ENCODE data around the gene RFFL.

The RFFL gene

DNA sequence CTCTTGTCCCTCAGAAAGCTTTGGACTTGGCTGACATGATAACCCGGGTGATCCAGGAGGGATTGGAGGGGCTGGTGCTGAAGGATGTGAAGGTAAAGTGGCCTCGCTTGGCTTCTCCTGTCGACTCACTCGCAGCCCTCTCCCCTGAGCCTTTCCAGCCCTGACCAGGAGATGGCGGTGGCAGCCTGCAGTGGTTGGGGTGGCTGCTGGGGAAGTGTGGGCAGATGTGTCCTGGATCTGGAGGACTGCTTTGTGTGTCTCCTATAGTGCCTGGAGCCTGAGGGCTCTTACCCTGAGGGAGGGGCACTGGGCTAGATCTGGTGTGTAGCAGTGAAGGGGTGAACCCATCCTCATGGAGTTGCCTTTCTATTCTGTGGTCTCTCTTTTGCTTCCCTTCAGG is 65.3 kb downstream of the RFFL start:
- Mint-ChIP-seq H3K27me3 (no peaks in the 10 kb centered on the region), H3K27ac (peak overlapping the region; percentile 19), H3K4me1 (peaks cover 4% of the 10 kb centered on the region), H3K4me3 (no peak overlapping the region), H3K36me3 (peaks cover 11% of the 10 kb centered on the region), H3K9me3 (no peaks in the 10 kb centered on the region)
- DNase-seq (ENCODE audit: low spot score in 2 of 2) = peak; percentile 70 to 73
- ATAC-seq (ENCODE audit: low read depth) = peak; percentile 99

DNA sequence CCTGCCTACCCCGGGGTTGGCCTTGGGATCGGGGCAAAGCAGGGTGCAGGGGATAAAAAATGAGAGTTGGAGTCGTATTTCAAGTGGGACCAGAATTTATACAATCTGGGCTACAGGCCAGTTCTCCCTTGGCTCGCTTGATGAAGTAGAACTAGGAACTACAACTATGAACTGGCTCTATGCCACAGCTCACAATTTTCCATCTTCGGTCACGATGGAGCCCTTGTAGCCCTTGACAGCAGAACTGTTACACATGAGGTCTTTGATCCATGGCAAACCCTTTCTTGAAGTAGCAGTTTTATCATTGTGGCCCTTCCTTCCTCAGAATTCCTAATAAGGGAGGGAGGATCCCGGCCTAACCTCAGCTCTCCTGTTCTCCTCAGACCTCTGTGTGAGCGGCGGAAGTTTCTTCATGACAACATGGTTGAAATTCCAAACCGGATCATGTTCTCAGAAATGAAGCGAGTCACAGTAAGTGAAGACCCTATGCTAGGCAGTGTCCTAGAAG is 66.1 kb downstream of the RFFL start:
- Mint-ChIP-seq H3K36me3 (peaks cover 11% of the 10 kb centered on the region), H3K4me1 (peaks cover 4% of the 10 kb centered on the region), H3K27me3 (no peaks in the 10 kb centered on the region), H3K4me3 (no peak overlapping the region), H3K9me3 (no peaks in the 10 kb centered on the region), H3K27ac (no peak overlapping the region)
- no peak for ATAC-seq (ENCODE audit: low read depth)
- DNase-seq (ENCODE audit: low spot score in 2 of 2) = no peak

DNA sequence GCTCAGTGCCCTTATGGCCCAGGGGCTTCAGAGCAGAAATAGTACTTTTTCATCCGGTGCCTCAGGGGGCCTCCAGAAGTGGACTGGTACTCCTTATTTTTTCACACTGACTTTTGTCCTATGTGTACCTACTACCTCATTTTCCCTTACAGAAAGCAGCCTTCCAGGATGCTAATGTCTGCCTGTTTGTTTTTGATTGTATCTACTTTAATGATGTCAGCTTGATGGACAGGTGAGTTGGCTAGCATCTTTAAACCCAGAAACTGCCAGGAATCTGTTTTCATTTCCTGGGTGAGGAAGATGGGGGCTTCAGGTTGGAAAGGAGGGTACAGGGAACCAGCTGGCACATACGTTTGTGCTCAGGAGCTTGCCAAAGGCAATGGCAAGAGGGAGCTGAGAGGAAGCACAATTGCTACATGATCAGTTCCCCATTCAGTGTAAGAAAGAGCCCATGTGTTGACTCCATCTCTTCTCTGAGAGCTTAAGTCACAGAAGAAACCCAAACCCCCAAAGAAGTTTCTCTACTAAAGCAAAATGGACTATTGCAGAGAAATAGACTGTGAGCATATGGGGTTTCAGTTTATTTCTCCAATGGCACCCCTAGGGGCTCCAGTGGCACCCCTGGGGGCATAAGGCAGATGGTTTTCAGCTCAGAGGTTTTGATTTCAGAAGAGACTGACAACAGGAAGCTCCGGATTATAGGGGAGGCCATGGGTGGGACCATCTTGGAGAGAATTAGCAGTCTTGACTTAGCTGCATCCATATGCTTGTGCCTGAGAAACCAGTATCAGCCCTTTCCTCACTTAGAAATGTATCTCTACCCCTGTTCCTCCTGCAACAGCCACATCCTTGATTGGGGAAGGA is 66.9 kb downstream of the RFFL start:
- Mint-ChIP-seq H3K4me3 (no peak overlapping the region), H3K9me3 (no peaks in the 10 kb centered on the region), H3K27me3 (no peaks in the 10 kb centered on the region), H3K4me1 (peaks cover 4% of the 10 kb centered on the region), H3K27ac (no peak overlapping the region), H3K36me3 (peaks cover 7% of the 10 kb centered on the region)
- ATAC-seq (ENCODE audit: low read depth) = no peak
- DNase-seq (ENCODE audit: low spot score in 2 of 2) = no peak

DNA sequence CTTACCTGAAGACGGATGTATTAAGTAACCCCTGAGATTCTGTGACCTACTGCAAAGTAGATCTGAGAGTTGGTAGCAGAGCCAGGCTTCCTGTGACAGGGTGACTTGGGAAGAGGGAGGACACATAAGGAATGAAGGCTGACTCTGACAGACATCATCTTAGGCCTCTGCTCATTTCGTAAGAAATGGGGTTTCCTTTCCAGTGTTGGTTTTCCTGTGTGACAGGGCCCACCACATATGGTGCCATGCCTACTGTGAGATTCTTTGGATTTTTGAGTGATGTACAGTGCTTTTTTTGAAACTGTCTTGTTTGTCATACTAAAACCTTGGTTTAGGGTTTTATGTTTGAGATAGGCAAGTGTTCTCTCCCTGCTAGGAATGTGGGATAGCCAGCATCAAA is 70.5 kb downstream of the RFFL start:
- no peaks in the 10 kb centered on the region for H3K9me3 Mint-ChIP-seq
- H3K27ac Mint-ChIP-seq = peak overlapping the region; percentile 67
- DNase-seq (ENCODE audit: low spot score in 2 of 2) (no peak), ATAC-seq (ENCODE audit: low read depth) (no peak)
- peaks cover 18% of the 10 kb centered on the region for H3K36me3 Mint-ChIP-seq
- no peaks in the 10 kb centered on the region for H3K27me3 Mint-ChIP-seq
- H3K4me3 Mint-ChIP-seq = no peak overlapping the region
- H3K4me1 Mint-ChIP-seq = peaks cover under 1% of the 10 kb centered on the region

DNA sequence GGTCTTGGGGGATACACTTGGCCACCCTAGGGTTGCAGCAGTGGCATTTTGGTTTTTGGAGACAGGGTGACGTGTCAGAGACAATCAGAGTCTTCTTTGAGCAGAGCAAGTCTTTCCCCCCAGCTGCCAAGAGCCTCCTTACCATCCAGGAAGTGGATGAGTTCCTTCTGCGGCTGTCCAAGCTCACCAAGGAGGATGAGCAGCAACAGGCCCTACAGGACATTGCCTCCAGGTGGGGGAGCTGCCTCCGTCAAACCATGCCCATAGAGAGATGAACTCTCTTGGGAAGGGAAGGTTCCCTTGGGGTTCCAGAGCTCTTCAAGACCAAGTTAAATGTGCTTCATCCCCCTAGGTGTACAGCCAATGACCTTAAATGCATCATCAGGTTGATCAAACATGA is 71.9 kb downstream of the RFFL start:
- DNase-seq (ENCODE audit: low spot score in 2 of 2) (no peak), ATAC-seq (ENCODE audit: low read depth) (no peak)
- Mint-ChIP-seq H3K27me3 (no peaks in the 10 kb centered on the region), H3K36me3 (peaks cover 18% of the 10 kb centered on the region), H3K4me3 (no peak overlapping the region), H3K27ac (no peak overlapping the region), H3K9me3 (no peaks in the 10 kb centered on the region), H3K4me1 (no peaks in the 10 kb centered on the region)

- Mint-ChIP-seq H3K36me3 (peaks cover 19% of the 10 kb centered on the region), H3K27ac (no peak overlapping the region)
Measured at GRCh38 chr17:34990921-34991365, 72.6 kb downstream of the RFFL start.

DNA sequence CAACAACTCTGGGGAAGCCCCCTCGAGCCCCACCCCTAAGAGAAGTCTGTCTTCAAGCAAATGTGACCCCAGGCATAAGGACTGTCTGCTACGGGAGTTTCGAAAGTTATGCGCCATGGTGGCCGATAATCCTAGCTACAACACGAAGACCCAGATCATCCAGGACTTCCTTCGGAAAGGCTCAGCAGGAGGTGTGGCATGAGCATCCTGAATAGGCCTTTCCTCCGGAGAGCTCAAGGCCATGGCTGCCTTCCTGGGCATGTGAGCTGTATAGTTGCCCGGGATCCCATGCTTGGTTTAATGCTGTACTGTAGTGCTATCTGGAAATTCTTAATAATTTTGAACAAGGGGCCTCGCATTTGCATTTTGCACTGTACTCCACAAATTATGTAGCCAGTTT is 74.0 kb downstream of the RFFL start:
- Mint-ChIP-seq H3K9me3 (no peaks in the 10 kb centered on the region), H3K27ac (no peak overlapping the region), H3K4me3 (no peak overlapping the region), H3K36me3 (peaks cover 15% of the 10 kb centered on the region), H3K27me3 (no peaks in the 10 kb centered on the region), H3K4me1 (peaks cover 3% of the 10 kb centered on the region)
- ATAC-seq (ENCODE audit: low read depth) = no peak
- no peak for DNase-seq (ENCODE audit: low spot score in 2 of 2)

More at GRCh38 chr17:34990921-34991365, 72.6 kb downstream of the RFFL start:
- Mint-ChIP-seq H3K4me1 (no peaks in the 10 kb centered on the region), H3K4me3 (no peak overlapping the region), H3K9me3 (no peaks in the 10 kb centered on the region), H3K27me3 (no peaks in the 10 kb centered on the region)
- no peak for DNase-seq (ENCODE audit: low spot score in 2 of 2)
- no peak for ATAC-seq (ENCODE audit: low read depth)

GRCh38 chr17:34988644-34989043 is 74.9 kb downstream of the RFFL start:
- ATAC-seq (ENCODE audit: low read depth) = no peak
- no peaks in the 10 kb centered on the region for H3K9me3 Mint-ChIP-seq
- H3K4me3 Mint-ChIP-seq = no peak overlapping the region
- H3K4me1 Mint-ChIP-seq = peaks cover 5% of the 10 kb centered on the region
- H3K27ac Mint-ChIP-seq = no peak overlapping the region
- H3K36me3 Mint-ChIP-seq = peaks cover 17% of the 10 kb centered on the region
- H3K27me3 Mint-ChIP-seq = no peaks in the 10 kb centered on the region
- no peak for DNase-seq (ENCODE audit: low spot score in 2 of 2)

DNA sequence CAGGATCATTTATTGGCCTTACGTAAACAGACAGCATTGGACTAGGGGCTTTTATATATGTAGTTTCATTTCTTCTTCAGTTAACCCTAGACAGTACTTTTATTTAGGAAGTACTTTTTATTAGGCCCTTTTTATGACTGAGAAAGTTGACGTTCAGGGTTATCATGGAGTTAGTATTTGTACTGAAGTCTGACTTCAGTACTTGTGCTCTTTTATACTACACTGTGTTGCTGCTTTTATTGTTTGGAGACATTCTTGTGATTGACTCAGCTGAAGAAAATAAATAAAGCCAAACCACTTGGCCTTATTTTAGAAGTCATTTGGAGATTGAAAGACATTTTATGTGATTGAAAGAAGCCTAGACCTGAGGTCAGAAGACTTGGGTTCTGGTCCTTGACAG is 76.3 kb downstream of the RFFL start:
- DNase-seq (ENCODE audit: low spot score in 2 of 2) (no peak), ATAC-seq (ENCODE audit: low read depth) (no peak)
- Mint-ChIP-seq H3K27ac (no peak overlapping the region), H3K27me3 (no peaks in the 10 kb centered on the region), H3K4me3 (no peak overlapping the region), H3K36me3 (peaks cover 15% of the 10 kb centered on the region), H3K9me3 (no peaks in the 10 kb centered on the region), H3K4me1 (peaks cover 10% of the 10 kb centered on the region)

DNA sequence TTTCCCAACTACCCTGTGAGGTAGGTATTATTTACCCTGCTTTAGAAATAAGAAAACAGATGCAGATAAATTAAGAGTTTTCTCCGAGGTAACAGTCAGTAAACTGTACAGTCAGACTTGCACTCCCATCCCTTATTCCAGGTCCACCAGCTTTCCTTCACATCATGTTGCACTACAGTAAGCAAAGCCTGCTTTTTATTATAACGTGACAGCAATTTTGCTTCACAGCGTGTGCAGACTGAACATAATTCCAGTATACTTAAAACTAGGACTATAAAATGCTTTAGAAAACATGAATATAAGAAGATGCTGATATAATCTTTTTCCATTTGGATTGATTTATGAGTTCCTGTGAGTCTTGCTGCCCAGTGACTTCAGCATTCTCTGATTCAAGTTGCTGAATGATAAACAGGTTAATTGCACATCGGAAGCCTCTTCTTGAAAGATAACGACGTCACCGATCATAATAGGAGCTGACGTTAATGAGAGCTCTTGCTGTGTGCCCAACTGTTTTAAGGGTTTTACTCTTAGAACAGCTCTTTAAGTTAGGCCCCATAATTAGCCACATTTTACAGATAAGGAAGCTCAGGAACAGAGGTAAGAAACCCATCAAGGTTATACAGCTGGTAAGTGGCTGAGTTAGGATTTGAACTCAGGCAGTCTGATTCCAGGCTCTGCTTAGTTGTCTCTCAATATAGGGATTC is 81.8 kb downstream of the RFFL start:
- Mint-ChIP-seq H3K27me3 (no peaks in the 10 kb centered on the region), H3K9me3 (no peaks in the 10 kb centered on the region), H3K27ac (peak overlapping the region; percentile 94), H3K4me3 (peak overlapping the region; percentile 90), H3K4me1 (peaks cover 22% of the 10 kb centered on the region), H3K36me3 (peaks cover 4% of the 10 kb centered on the region)
- ATAC-seq (ENCODE audit: low read depth) (no peak), DNase-seq (ENCODE audit: low spot score in 2 of 2) (no peak)

DNA sequence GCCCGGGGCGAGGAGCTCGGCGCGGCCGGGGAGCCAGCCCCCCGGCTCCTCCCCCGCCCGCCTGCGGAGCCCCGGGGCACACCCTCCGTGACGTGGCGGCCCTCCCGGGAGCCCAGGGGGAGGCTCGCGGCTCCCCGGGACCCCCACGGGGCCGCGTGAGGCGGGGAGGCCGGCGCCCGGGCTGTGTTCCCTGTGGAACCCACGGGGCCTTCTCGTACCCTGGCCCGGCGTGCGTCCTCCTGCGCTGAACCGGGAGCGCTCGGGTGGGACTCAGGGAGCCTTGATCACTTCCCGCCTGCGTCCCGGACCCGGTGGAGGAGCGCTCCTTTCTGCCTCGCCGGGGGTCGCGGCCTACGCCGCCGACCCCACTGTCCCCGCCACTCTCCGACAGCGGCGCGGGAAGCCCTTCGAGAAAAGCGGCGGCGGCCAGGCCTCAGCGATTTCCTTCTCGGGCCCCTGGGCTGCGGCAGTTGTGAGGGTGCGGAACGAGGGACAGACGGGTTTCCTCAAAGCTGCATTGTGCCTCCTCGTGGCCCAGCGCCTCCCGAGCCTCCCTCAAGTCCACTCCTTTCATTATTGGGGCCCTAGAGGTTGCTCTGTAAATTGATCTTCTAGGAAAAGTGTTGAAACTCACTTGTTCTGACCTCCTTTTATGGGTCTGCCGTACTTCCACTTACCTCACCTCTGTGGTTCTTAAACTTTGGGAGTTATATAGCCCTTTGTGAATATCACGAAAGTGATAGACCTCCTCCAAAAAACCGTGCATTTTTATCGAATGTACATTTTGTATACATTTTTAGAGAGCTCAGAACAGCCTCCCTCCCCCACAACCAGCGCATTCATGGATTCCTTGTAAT is 82.6 kb downstream of the RFFL start:
- ATAC-seq (ENCODE audit: low read depth) (peak; percentile 81), DNase-seq (ENCODE audit: low spot score in 2 of 2) (peak in 1 of 2 donors; percentile 82)
- no peaks in the 10 kb centered on the region for H3K9me3 Mint-ChIP-seq
- no peaks in the 10 kb centered on the region for H3K27me3 Mint-ChIP-seq
- peaks cover 1% of the 10 kb centered on the region for H3K36me3 Mint-ChIP-seq
- peak overlapping the region; percentile 90 for H3K4me3 Mint-ChIP-seq
- peaks cover 22% of the 10 kb centered on the region for H3K4me1 Mint-ChIP-seq
- peak overlapping the region; percentile 94 for H3K27ac Mint-ChIP-seq

- H3K27ac Mint-ChIP-seq = peak within 1 kb of the TSS; percentile 94
- H3K4me1 Mint-ChIP-seq = peaks cover 20% of the 10 kb centered on the region
Measured at GRCh38 chr17:34980353-34980680, 83.2 kb downstream of the RFFL start, which contains the start of gene LIG3. Gene LIG3, plus strand, starts transcription at chr17:34980512. Its CDS starts 2,494 bp downstream, at chr17:34983006.

GRCh38 chr17:34979650-34980352 is 83.7 kb downstream of the RFFL start:
- Mint-ChIP-seq H3K27me3 (no peaks in the 10 kb centered on the region), H3K4me3 (peak overlapping the region; percentile 90), H3K9me3 (no peaks in the 10 kb centered on the region), H3K4me1 (peaks cover 19% of the 10 kb centered on the region), H3K27ac (peak overlapping the region; percentile 94), H3K36me3 (peaks cover 1% of the 10 kb centered on the region)
- ATAC-seq (ENCODE audit: low read depth) (no peak), DNase-seq (ENCODE audit: low spot score in 2 of 2) (no peak)

More at GRCh38 chr17:34980353-34980680, 83.2 kb downstream of the RFFL start, which contains the start of gene LIG3:
- no peaks in the 10 kb centered on the region for H3K9me3 Mint-ChIP-seq
- DNase-seq (ENCODE audit: low spot score in 2 of 2) = peak; percentile 88 to 93
- H3K27me3 Mint-ChIP-seq = no peaks in the 10 kb centered on the region
- peak; percentile 80 for ATAC-seq (ENCODE audit: low read depth)
- peak within 1 kb of the TSS; percentile 90 for H3K4me3 Mint-ChIP-seq
- peaks cover 1% of the 10 kb centered on the region for H3K36me3 Mint-ChIP-seq

All from memory B cell (primary cell).